Panc1 (cell line): ENCODE measurements around the gene ABHD8.

Experiments used
- CTCF ChIP-seq: fragments of 450-650 bp; IDR thresholded peaks from 2 replicates; pipeline ENCODE4 v1.5.1; 2017; ENCODE audit warnings: mild to moderate bottlenecking
- REST ChIP-seq, 2 experiments: IDR thresholded peaks; 2 replicates each; pipeline ENCODE4 v1.6.1; 2011 to 2012; ENCODE audit warnings: low read depth in 2 of 2, control low read depth in 1 of 2, low read length in 1 of 2, mild to moderate bottlenecking in 1 of 2, moderate library complexity in 1 of 2; ENCODE audit not compliant: insufficient read depth in 1 of 2
- SIN3A ChIP-seq: IDR thresholded peaks from 2 replicates; pipeline ENCODE4 v1.6.1; 2012; ENCODE audit warnings: low read depth, mild to moderate bottlenecking, low read length, moderate library complexity, borderline replicate concordance; ENCODE audit not compliant: insufficient read depth
- TCF7L2 ChIP-seq: IDR thresholded peaks from 2 replicates; pipeline ENCODE4 v1.6.1; 2011; ENCODE audit warnings: mild to moderate bottlenecking, low read depth, low read length, inconsistent platforms

- no peak for TF ChIP-seq CTCF
- TF ChIP-seq SIN3A, result no peak
- no peak for TF ChIP-seq TCF7L2
- no peak for TF ChIP-seq REST (IDR thresholded peaks at IDR 0.05; ENCODE audit: insufficient read depth in 1 of 2, low read depth in 2 of 2, low read length in 1 of 2)
These were observed 44.1 kb upstream of the ABHD8 start for GRCh38 chr19:17347361-17347760.
